Muscle of leg (tissue), 11 donors: ENCODE results near the gene PDXP. TPM values are rescaled to one million over a fixed set of nuclear protein-coding genes. Genes with fewer than 3 reads are reported as not detected.

Experiments
- DNase-seq: peaks from one replicate; pipeline ENCODE4 v3.0.0; 2013
- H3K27ac ChIP-seq: one replicate; pipeline ENCODE4 v1.5.1; 2013; ENCODE audit warnings: mild to moderate bottlenecking, low read length, control low read depth
- H3K27me3 ChIP-seq: one replicate; pipeline ENCODE4 v1.6.1; 2013; ENCODE audit warnings: low read length; ENCODE audit not compliant: control insufficient read depth, insufficient read depth
- H3K36me3 ChIP-seq: one replicate; pipeline ENCODE4 v1.6.1; 2013; ENCODE audit warnings: low read length; ENCODE audit not compliant: control insufficient read depth, insufficient read depth
- H3K4me1 ChIP-seq: one replicate; pipeline ENCODE4 v1.6.1; 2013; ENCODE audit warnings: low read length; ENCODE audit not compliant: control insufficient read depth, insufficient read depth
- H3K4me3 ChIP-seq: one replicate; pipeline ENCODE4 v1.5.1; 2013; ENCODE audit warnings: low read length, control low read depth
- H3K9me3 ChIP-seq: replicated peaks from 2 replicates; pipeline ENCODE4 v1.6.1; 2013; ENCODE audit warnings: low read depth, low read length; ENCODE audit not compliant: control insufficient read depth
- WGBS: methylation state at CpG from one replicate; pipeline ENCODE4 v1.1.5; 2013; ENCODE audit warnings: missing lambda C conversion rate; ENCODE audit not compliant: insufficient coverage; 5-methylcytosine and 5-hydroxymethylcytosine counted together
- polyA plus RNA-seq, 8 donors: library from polyadenylated mRNA; unstranded; fragments of 120-200 nt; gene quantifications; one replicate each; pipeline versions ENCODE4 v1.2.1 to v1.2.3, GENCODE V29; 2013; ENCODE audit warnings: inconsistent platforms in 1 of 8, low replicate concordance in 1 of 8; ENCODE audit not compliant: insufficient read length in 8 of 8, insufficient read depth in 1 of 8
- total RNA-seq: library from RNA; stranded (reverse); fragments of 120-200 nt; gene quantifications from one replicate; pipeline ENCODE4 v1.2.4, GENCODE V29; 2013

The PDXP gene
- total and polyA plus RNA-seq, 9 donors: 10.8 to 17.8 (median 15.3) TPM

DNA sequence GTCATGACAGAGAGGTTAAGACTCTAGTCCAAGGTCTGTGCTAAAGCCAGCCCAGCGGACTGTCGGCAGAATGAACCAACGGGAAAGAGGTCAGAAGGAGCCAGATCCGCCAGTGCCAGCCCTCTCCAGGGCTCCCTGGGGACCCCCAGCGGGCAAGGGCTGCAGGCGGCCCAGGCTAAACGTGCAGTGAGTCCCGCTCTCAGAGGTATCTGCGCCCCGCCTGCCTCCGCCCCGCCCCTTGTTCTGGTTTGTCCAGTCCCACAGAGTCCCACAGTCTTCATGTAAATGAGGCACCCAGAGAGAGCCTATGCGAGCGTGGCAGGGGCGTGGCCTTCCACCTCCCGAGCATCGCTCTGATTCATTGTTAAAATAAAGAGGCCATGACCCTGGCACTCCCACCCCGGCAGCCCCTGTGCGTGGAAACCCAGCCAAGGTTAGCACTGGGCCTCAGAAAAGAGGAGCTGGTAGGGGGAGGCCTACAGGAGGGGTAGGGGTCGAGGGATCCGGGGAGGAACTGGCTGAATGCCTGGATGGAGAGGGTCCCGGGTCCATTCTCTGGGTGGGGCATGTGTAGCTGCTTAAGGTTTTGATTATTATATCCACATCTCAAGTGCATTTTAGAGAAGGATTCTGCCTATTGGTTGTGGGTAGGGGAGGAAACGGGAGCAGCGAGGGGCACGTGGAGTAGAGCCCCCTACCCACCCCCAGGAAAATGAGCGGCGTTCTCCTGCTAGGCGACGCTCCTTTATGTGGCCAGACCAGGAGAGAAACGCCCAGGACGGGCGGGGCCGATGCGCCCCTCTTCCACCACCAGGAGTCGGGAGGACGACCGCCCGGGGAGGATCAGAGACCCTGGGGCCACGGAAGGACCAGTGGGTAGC is 38.4 kb downstream of the PDXP start, which contains the start of gene TRIOBP:
Gene TRIOBP, plus strand, starts transcription at position 392 of the 881 bp plus-strand sequence. CDS start 4,318 bp downstream, outside the sequence.
- H3K27ac ChIP-seq: peak within 1 kb of the TSS; percentile 51

GRCh38 chr22:37697538-37697835 is 39.0 kb downstream of the PDXP start:
- Histone ChIP-seq H3K9me3 (no peaks in the 10 kb centered on the region), H3K4me3 (peak overlapping the region; percentile 37)
- no CpG with 5 or more reads among the region's 3 CpGs for WGBS

More for the DNA sequence above, 38.4 kb downstream of the PDXP start, which contains the start of gene TRIOBP:
- peak within 1 kb of the TSS; percentile 43 for H3K4me3 ChIP-seq
- peak; percentile 97 for DNase-seq
- 0% methylated on average over 18 of the region's 39 CpGs for WGBS
- peaks cover 18% of the 10 kb centered on the region for H3K4me1 ChIP-seq
- no peaks in the 10 kb centered on the region for H3K27me3 ChIP-seq
- peaks cover 23% of the 10 kb centered on the region for H3K36me3 ChIP-seq
- no peaks in the 10 kb centered on the region for H3K9me3 ChIP-seq

DNA sequence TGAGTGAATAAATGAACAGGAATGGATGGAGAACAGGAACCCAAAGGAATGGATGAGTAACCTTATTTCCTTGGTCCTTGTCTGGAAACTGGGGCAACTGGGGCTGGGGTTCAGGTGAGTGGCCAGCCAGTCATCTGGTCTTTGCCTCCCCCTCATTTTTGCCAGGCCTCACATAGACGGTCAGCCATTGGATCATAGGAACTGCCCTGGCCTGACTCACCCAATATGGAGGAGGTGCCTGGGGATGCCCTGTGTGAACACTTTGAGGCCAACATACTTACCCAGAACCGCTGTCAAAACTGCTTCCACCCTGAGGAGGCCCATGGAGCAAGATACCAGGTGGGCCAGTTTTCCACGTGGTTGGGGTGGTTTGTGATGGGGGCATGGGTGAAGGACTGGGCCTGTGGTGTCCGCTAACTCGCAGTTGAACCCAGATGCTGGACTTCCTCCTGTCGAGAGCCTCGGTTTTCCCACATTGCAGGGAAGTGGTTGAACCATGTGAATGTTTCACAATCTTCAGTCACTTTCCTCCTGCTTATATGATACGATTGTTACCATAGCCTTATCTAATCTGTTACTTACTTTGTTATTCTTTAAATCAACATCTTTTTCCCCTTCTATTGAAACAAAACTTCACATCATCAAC is 42.7 kb downstream of the PDXP start:
- Histone ChIP-seq H3K9me3 (no peaks in the 10 kb centered on the region), H3K27me3 (no peaks in the 10 kb centered on the region), H3K4me1 (peaks cover 14% of the 10 kb centered on the region), H3K27ac (no peak overlapping the region), H3K36me3 (no peaks in the 10 kb centered on the region), H3K4me3 (no peak overlapping the region)
- whole genome bisulfite sequencing: 100% methylated on average over 1 of the region's 8 CpGs
- peak; percentile 46 for DNase-seq

More at GRCh38 chr22:37697538-37697835, 39.0 kb downstream of the PDXP start:
- DNase-seq: no peak
- Histone ChIP-seq H3K27ac (peak overlapping the region; percentile 51), H3K27me3 (no peaks in the 10 kb centered on the region), H3K4me1 (peaks cover 18% of the 10 kb centered on the region), H3K36me3 (peaks cover 18% of the 10 kb centered on the region)

GRCh38 chr22:37703906-37704305 is 45.4 kb downstream of the PDXP start:
- no peaks in the 10 kb centered on the region for H3K36me3 ChIP-seq
- no peak for DNase-seq
- WGBS: 100% methylated on average over 2 of the region's 7 CpGs

GRCh38 chr22:37704645-37705044 is 46.1 kb downstream of the PDXP start:
- H3K36me3 ChIP-seq: no peaks in the 10 kb centered on the region
- no peaks in the 10 kb centered on the region for H3K9me3 ChIP-seq
- peaks cover 11% of the 10 kb centered on the region for H3K4me1 ChIP-seq
- DNase-seq: no peak
- WGBS: 59% methylated on average over 2 of the region's 3 CpGs
- H3K27ac ChIP-seq: no peak overlapping the region
- no peak overlapping the region for H3K4me3 ChIP-seq
- H3K27me3 ChIP-seq: no peaks in the 10 kb centered on the region

More at GRCh38 chr22:37703906-37704305, 45.4 kb downstream of the PDXP start:
- no peaks in the 10 kb centered on the region for H3K9me3 ChIP-seq
- no peak overlapping the region for H3K27ac ChIP-seq
- H3K4me3 ChIP-seq: no peak overlapping the region
- H3K4me1 ChIP-seq: peaks cover 6% of the 10 kb centered on the region
- no peaks in the 10 kb centered on the region for H3K27me3 ChIP-seq

- Histone ChIP-seq H3K4me3 (no peak overlapping the region), H3K9me3 (no peaks in the 10 kb centered on the region), H3K36me3 (no peaks in the 10 kb centered on the region), H3K27ac (no peak overlapping the region), H3K4me1 (peaks cover 11% of the 10 kb centered on the region), H3K27me3 (no peaks in the 10 kb centered on the region)
- WGBS: 86% methylated on average over 1 of the region's 3 CpGs
- no peak for DNase-seq
Measured at GRCh38 chr22:37705205-37705604, 46.7 kb downstream of the PDXP start.

DNA sequence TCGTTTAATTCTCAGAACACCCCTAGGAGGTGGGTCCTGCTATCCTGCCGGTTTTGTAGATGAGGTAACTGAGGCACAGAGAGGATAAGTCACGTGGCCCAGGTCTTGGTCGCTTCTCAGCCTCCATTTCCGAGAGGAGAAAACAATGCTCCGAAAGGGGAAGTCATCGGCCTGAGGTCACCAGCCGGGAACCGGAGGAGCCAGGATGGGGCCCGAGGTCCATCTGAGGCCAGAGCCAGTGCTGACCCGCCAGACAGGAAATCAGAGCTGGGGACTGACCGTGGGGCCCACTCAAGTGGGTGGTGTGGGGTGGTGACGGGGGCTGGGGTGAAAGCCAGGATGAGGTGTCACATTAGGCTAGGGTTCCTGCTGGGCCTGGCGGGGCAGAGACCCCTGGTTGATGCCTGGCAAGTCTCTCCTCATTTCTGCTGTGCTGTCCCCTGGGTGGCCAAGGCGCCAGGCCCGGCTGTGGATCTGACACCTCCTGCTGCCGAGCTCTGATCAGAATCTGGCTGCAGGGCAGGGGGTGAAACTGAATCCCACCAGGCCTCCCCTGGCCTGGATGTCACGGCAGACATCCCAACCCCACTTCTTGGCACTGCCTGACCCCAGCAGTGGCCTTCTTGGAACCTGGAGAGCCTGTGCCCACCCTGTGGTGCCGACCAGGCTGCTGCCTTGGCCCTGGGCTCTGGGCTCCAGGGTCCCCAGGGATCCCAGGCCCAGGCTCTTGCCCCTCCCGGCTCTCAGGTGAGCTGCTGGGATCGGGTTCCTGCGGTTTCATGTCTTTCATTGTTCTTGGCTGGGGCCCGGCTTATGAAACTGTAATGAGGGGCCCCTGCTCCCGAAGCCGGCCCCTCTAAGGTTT is 50.3 kb downstream of the PDXP start:
- no peaks in the 10 kb centered on the region for H3K9me3 ChIP-seq
- DNase-seq: peak; percentile 38
- H3K27ac ChIP-seq: no peak overlapping the region
- 80% methylated on average over 23 of the region's 25 CpGs for WGBS
- no peak overlapping the region for H3K4me3 ChIP-seq
- peaks cover 8% of the 10 kb centered on the region for H3K4me1 ChIP-seq
- no peaks in the 10 kb centered on the region for H3K36me3 ChIP-seq
- H3K27me3 ChIP-seq: no peaks in the 10 kb centered on the region

- peaks cover 8% of the 10 kb centered on the region for H3K4me1 ChIP-seq
- H3K27me3 ChIP-seq: no peaks in the 10 kb centered on the region
- 88% methylated on average over 11 of the region's 15 CpGs for WGBS
- no peaks in the 10 kb centered on the region for H3K36me3 ChIP-seq
- no peaks in the 10 kb centered on the region for H3K9me3 ChIP-seq
- no peak overlapping the region for H3K4me3 ChIP-seq
- no peak for DNase-seq
- H3K27ac ChIP-seq: no peak overlapping the region
Measured at GRCh38 chr22:37709445-37709765, 50.9 kb downstream of the PDXP start.

DNA sequence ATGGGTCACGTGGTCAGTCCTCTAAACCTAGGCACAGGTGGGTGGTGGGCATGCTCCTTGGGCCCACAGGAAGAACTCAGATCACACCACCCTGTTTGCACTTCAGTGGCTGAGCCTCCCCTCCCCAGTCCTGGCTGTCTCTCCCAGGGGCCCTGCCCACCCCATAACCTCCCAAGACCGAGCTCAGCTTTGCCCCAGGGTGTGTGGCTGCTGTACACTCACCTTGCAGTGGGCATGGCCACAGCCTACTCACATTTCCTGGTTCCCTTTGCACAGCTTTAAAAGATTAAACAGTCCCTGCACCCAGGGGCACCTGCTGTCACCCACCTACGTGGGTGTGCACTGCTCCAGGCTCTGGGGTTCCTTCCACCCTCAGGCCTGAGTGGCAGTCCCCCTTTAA is 52.2 kb downstream of the PDXP start:
- WGBS: 73% methylated on average over 3 of the region's 3 CpGs

GRCh38 chr22:37711490-37711889 is 53.0 kb downstream of the PDXP start:
- no peaks in the 10 kb centered on the region for H3K9me3 ChIP-seq
- no peak overlapping the region for H3K4me3 ChIP-seq
- peaks cover 8% of the 10 kb centered on the region for H3K4me1 ChIP-seq
- H3K27ac ChIP-seq: no peak overlapping the region
- WGBS: 85% methylated on average over 5 of the region's 10 CpGs
- H3K36me3 ChIP-seq: no peaks in the 10 kb centered on the region
- no peaks in the 10 kb centered on the region for H3K27me3 ChIP-seq
- no peak for DNase-seq

More for the DNA sequence above, 52.2 kb downstream of the PDXP start:
- H3K27ac ChIP-seq: no peak overlapping the region
- H3K36me3 ChIP-seq: no peaks in the 10 kb centered on the region
- H3K27me3 ChIP-seq: no peaks in the 10 kb centered on the region
- no peak for DNase-seq
- no peaks in the 10 kb centered on the region for H3K9me3 ChIP-seq
- no peak overlapping the region for H3K4me3 ChIP-seq
- H3K4me1 ChIP-seq: peaks cover 8% of the 10 kb centered on the region
